HG02759 (cell line): ENCODE data around the gene CHST14.

Experiments
- ATAC-seq: cut with Tn5 transposase; IDR thresholded peaks from one replicate; pipeline ENCODE4 v1.9.1; 2021; ENCODE audit warnings: mild to moderate bottlenecking, moderate library complexity; ENCODE audit not compliant: unreplicated experiment

CHST14 gene

DNA sequence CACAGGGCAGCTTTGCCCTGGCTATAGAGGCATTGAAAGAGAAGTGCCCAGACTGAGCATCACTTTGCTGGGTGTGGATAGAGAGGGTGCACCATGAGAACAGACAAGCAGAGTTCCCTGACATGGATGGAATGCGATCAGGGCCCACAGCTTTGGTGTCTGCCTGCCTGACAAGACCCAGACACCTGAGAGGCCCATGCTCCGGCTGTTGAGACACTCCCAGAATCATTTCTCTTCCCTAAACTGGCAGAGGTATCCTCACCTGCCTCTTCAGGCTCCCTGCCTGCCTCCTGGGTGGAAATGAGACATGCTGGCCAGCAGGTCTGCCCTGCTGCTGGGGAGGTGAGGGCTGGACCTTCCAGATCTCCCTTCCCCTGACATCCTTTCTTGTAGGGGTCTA is 10.4 kb upstream of the CHST14 start:
- no peak for ATAC-seq

DNA sequence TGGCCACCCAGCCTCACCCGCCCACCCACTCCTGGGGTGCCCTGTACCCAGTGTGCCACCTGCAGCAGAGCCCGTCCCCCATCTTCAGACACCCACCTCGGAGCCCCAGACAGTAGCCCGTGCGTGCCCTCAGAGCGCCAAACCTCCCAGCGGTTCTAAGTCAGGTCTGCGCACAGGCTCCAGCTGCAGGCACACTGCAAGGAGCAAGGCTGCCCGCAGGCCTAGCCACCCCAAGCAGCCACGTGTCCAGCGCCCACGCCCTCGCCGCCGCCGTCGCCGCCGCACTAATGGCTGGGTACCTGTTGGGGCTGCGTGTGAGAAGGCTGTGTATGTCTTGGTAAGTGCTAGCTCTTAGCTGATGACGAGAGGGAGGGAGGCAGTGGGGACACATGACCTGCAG is 8.8 kb upstream of the CHST14 start:
- no peak for ATAC-seq

DNA sequence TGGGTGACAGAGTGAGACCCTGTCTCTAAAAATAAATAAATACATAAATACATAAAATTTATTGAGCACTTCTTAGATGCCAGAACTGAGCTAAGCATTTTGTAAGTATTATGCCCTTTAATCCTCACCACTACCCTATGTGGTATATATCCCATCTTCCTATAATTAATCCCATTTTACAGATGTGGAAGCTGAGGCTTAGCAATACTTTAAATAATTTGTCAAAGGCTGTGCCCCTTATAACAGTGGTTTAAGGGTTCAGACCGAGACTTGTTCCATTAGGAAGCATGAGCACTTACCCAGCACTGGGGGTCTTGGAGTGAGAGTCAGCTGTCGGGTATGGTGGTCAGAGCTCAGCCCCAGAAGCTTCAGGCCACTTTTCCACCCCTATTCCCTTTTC is 7.5 kb upstream of the CHST14 start:
- ATAC-seq: no peak

DNA sequence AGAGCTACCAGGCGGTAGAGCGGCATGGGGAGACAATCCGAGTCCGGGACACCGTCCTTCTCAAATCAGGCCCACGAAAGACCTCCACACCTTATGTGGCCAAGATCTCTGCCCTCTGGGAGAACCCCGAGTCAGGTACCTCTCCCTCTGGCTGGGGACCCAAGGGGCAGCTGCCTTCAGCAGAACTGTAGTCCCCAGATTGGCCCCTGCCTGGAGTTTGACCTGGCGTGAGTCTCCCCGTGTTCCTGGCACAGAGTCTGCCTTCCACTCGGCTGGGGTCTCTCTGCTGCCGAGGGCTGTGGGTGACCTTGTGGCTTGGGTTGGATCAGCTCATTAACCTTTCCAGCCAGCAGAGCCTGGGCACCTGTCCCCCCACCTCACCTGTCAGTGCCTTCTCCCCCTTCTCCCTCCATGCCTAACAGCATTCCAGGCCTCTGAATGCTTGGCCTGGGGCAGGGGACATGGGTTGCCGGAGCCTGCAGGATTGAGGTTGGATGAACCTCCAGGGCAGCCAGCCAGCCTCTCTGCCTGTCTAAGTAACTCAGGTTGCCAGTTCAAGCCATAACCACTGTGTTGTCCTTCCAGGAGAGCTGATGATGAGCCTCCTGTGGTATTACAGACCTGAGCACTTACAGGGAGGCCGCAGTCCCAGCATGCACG is 6.8 kb upstream of the CHST14 start:
- no peak for ATAC-seq

DNA sequence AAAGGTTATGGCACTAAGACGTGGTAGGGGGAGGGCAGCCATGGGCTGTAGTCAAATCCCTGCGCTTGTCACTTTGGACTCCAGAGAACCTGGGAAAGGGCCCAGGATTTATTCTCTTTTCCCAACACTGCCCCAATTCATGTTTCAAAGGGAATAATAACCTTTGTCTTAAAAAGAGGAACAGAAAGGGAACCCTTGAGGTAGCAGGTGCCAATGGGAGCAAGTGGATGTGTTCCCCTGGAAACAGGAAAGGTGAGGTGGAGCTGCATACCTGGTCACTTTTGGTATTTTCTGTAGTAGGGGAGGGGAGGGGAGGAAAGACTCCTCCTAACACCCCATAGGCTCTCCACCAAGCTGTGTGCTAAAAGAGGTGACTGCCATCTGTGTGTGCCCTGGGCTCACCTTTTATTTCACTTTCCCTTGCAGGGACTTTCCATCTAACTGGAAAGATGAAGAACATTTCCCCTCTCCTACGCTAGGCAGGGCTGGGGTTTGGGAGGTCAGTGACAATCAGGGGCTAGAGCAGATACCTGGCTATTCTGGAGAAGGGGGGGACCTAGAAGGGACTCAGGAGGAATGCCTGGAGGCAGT is 6.1 kb upstream of the CHST14 start:
- no peak for ATAC-seq

DNA sequence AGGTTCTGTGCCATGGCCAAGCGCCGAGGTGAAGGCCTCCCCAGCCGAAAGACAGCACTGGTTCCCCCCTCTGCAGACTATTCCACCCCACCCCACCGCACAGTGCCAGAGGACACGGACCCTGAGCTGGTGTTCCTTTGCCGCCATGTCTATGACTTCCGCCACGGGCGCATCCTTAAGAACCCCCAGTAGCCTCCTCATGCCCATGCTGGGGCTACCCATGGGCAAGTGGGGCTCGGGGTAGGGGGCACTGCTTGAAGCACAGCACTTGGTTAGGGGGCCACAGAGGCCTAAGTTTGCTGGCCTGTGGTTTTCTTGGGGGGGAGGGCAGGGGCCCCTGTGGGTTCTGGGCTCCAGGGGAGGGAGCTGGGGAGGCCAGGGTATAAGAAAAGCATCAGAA is 4.8 kb upstream of the CHST14 start:
- no peak for ATAC-seq

DNA sequence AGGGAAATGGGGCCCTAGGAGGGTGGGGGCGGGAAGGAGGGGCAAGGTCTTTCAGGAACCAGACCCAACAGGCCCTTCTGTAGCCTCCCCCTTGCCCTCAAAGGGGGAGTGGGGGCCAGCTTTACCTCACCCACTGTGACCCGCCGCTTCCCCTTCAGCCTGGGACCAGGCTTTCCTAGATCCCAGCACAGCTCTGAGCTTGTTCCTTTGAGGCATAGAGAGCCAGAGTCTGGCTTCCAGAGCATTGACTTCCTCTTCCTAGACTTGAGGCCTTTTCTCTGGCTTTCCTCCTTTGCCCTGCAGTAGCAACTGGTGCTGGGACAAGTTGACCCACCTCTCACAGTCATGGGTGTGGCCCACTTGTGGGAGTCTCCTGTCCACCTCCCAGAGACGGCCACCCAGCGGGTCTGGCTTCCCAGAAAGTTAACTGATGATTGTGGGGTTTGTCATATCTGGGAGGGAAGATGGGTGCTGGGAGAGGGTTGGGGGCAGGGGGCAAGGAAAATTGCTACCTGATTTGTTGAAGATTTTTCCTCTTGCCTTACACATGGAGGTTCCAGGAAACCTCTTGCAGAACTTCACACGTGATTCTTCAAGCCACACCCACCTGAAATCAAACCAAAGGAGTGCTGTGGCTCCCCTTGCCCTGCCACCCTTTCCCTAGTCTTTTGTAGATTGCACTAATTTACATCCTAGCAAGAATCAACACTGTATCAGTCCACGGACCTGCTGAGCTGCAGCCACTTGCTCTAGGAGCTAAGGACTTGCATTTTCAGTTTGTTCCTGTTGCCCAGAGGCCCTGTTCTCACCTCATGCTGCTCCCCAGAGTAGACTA is 4.1 kb upstream of the CHST14 start:
- ATAC-seq: no peak

DNA sequence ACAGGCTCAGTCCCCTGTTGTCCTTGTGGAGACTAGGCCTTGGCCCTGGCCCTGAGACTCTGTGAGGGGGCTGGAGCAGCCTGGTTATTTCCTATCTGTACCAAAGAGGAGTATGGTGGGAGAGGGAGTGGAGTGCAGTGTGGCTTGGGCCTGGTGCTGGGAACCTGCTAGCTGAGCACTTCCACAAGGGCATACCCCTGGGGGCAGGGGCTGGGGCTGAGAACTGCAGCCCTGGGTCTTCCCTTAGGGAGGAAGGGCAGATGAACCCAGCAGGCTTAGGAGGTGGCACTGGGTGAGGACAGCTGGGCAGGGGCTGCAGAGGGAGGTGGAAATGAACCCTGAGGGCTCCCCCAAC is 3.5 kb upstream of the CHST14 start:
- no peak for ATAC-seq

DNA sequence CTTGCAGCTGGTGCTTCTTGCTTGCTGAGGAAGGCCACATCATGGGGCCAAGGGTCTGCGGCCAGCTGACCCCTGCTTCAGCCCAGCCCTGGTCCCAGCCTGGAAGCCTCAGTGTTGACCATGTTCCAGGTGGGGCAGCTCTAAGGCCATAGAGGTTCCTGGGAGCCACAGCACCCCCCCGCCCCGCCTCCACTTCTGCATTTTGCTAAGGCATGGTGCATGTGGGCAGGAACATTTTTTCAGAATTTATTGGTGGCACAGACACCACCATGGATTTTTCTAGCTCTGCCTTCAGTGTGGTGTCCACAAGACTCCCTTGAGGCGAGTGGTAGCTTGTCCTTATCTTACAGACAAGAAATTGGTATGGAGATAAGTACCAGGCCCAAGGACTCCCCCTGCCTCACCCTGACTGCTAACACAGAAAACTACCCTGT is 1.9 kb upstream of the CHST14 start:
- no peak for ATAC-seq

DNA sequence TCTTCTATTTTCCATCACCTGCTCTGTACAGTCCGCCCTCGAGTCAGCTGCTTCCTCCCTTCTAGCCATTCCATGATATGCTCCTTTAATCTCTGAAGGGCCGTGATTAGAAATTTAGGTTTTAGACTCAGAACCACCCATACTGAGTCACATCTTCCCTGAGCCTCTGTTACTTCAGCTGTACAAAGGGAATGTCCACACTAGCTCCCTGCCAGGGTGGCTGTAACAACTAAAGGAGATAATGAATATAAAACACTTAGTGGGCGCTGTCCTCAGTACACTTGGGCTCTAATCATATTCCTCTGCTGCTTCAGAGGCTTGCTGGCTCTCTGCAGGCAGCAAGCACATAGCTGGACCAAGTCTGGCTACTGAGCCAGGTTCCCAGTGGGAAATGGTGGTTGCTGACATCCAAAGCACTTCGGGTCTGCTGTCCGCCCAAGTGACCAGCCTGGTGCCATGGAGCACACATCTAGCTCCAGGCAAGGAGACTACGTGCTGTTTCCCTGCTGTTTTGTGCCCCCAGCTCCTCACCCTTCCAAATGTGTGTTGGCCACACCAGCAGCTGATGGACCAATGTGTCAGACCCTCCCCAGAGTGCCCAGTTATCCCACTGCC is 901 bp upstream of the CHST14 start:
- ATAC-seq: no peak

DNA sequence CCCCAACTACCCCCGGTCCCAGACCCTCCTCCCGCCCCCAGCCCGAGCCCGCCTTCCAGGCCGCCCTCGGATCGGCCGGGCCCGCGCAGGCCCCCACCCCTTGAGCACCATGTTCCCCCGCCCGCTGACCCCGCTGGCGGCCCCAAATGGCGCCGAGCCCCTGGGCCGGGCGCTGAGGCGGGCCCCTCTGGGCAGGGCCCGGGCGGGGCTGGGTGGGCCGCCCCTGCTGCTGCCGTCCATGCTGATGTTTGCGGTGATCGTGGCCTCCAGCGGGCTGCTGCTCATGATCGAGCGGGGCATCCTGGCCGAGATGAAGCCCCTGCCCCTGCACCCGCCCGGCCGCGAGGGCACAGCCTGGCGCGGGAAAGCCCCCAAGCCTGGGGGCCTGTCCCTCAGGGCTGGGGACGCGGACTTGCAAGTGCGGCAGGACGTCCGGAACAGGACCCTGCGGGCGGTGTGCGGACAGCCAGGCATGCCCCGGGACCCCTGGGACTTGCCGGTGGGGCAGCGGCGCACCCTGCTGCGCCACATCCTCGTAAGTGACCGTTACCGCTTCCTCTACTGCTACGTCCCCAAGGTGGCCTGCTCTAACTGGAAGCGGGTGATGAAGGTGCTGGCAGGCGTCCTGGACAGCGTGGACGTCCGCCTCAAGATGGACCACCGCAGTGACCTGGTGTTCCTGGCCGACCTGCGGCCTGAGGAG is 472 bp downstream of the CHST14 start:
- ATAC-seq: peak; percentile 47

DNA sequence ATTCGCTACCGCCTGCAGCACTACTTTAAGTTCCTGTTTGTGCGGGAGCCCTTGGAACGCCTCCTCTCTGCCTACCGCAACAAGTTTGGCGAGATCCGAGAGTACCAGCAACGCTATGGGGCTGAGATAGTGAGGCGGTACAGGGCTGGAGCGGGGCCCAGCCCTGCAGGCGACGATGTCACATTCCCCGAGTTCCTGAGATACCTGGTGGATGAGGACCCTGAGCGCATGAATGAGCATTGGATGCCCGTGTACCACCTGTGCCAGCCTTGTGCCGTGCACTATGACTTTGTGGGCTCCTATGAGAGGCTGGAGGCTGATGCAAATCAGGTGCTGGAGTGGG is 995 bp downstream of the CHST14 start:
- ATAC-seq: peak; percentile 18

DNA sequence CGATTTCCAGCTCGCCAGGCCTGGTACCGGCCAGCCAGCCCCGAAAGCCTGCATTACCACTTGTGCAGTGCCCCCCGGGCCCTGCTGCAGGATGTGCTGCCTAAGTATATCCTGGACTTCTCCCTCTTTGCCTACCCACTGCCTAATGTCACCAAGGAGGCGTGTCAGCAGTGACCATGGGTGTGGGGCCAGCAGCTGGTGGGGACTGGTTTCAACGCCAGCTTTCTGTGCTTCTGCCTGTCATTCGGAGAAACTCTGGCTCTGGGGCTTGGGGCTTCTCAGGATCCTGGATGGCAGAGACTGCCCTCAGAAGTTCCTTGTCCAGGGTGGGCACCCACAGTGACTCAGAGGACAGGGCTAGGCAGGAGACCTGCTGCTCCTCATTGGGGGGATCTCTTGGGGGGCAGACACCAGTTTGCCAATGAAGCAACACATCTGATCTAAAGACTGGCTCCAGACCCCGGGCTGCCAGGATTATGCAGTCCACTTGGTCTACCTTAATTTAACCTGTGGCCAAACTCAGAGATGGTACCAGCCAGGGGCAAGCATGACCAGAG is 1.5 kb downstream of the CHST14 start:
- ATAC-seq: no peak

DNA sequence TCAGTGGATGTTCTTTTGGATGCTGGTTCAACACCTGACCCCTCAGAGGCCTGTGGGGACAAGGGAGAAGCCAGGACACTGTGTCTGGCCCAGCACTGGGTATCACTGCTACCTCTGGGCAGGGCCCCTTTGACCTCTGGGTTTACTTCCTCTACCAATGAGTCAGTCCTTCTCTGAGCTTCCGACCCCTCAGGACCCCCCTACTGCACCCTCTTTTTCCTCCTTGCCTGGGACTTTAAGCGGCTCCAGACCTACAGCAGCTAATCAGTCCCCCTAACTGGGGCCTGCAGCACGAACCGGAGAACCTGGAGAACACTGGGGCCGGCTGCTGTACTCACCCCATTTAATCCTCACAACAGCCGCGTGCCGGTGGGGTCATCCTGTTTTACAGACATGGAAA is 3.8 kb downstream of the CHST14 start:
- ATAC-seq: no peak

DNA sequence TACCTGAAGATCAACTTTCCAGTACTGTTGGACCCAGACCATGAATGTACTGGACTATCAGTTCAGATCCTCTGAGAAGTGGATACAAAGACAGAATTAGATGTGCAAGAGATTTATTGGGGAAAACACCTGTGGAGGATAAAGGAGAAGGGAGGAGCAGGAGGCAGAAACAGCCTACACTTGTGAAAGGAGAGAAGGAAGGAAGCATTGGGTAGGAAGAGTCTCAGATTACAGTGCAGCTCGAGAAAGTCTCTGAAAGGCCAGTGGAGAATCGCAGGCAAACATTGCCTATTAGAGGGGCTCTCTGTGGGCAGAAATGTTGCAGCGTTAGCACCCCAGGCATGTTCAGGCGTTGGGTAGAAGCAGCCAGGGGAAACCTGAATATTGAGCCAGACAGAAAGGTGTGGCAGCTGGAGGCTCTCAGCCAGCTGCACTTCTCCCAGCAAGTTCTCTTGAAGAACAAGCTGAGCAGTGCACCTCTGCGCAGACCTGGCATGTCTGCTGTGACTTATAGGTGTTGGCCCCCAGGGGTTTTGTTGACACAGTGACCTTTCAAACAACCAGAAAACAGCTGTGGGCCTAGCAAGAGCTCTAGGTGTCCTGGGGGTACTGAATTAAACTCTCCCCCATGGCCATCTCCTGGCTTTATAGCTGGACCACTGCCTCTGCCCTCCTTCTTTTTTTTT is 7.0 kb downstream of the CHST14 start:
- ATAC-seq: no peak

DNA sequence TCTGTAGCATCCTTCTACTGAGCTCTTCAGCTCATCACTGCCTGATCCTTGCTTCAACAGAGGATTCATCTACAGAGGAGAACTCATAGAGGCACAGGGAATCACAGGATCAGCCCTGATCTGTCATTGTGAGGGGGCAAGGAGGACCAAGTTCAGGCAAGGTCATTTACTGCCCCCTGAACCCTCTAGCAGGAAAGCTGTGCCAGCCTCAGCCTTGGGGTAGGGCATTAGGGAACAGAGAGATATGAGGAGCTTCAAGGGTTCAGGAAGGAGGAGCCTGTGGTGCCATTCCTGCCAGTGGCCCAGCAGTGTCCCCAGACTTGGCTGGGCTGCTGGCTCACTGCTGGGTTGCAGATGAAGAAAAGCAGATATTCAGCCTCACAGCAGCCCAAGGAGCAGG is 8.2 kb downstream of the CHST14 start:
- no peak for ATAC-seq

DNA sequence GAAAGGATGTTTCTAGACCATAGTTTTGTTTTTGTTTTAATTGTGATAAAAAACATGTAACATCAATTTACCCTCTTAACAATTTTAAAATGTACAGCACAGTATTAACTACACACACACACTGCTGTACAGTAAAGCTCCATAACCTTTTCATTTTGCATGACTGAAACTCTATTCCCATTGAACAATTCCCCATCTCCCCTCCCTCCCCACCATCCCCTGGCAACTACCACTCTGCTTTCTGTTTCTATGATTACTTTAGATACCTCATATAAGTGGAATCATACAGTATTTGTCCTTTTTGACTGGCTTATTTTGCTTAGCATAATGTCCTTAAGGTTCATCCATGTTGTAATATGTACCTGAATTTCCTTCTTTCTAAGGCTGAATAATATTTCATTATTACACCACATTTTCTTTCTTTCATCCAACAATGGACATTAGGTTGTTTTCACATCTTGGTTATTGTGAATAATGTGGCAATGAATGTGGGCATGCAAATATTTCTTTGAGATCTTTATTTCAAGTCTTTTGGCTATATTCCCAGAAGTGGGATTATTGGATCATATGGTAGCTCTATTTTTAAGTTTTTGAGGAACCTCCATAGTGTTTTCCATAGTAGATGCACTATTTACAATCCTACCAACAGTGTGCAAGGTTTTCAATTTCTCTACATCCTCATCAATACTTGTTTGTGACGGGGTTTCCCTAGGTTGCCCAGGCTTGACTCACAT is 10.7 kb downstream of the CHST14 start:
- no peak for ATAC-seq

DNA sequence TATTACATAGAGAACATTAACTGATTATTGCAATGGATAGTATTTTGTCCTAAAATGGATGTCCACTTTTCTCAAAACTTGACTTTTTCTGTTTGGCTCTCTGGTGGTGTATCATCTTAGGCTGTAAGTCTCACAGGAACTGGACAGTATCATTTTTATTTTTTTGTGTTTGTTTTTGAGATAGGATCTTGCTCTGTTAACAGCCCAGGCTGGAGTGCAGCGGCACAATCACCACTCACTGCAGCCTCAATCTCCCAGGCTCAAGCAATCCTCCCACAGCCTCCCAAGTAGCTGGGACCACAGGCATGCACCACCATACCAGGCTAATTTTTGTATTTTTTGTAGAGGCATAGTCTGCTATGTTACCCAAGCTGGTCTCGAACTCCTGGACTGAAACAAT is 13.1 kb downstream of the CHST14 start:
- ATAC-seq: no peak

DNA sequence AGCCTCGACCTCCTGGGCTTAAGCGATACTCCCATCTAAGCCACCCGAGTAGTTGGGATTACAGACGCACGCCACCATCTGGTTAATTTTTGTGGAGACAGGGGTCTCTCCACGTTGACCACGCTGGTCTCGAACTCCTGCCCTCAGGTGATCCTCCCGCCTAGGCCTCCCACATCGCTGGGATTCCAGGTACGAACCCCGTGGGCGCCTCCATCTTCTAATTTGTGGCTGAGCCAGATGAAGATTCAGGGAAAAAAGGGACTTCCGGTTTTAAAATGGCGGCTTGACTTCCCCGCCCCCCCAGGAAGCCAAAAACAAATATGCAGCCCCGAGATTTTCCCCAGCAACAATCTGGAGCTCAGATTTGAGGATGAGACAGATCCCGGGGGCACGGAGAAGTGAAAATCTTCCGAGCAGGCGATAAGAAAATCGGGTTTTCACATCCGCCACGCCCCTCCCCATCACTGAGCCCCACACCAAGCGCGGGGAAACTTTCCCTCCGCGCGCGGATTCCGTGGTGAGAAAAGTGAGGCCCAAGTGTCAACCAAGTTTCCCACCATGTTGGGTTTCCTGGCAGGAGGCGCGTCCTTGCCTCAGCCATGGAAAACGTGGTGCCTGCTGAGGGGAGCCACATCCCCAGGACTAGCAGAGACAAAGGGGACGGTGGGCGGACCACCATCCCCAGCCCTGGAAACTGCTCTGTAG is 15.4 kb downstream of the CHST14 start:
- no peak for ATAC-seq
